GM12864 (cell line): ENCODE data around the gene PLD1.
"Not testable (repeated sequence)": the region's sequence is repeated elsewhere in the genome, so short reads cannot be mapped to it uniquely, and the experiment has no call there.

Experiments used
- DNase-seq: peaks from one replicate; pipeline ENCODE4 v3.0.0-alpha.2; 2011; ENCODE audit warnings: low read depth
- H3K4me3 ChIP-seq: 2 replicates; pipeline ENCODE4 v1.5.1; 2011; ENCODE audit warnings: mild to moderate bottlenecking, low read depth, low read length, control low read depth
- TF ChIP-seq, protein P1 (sequence below): IDR thresholded peaks from 2 replicates; pipeline ENCODE4 v1.5.1; 2011; ENCODE audit warnings: low read depth, mild to moderate bottlenecking, moderate library complexity, low read length, control low read depth, inconsistent platforms; ENCODE audit errors: missing control alignments

PLD1 gene

GRCh38 chr3:171747223-171747920, 62.9 kb downstream of the PLD1 start:
- no peak overlapping the region for H3K4me3 ChIP-seq
- TF ChIP-seq, protein P1, sequence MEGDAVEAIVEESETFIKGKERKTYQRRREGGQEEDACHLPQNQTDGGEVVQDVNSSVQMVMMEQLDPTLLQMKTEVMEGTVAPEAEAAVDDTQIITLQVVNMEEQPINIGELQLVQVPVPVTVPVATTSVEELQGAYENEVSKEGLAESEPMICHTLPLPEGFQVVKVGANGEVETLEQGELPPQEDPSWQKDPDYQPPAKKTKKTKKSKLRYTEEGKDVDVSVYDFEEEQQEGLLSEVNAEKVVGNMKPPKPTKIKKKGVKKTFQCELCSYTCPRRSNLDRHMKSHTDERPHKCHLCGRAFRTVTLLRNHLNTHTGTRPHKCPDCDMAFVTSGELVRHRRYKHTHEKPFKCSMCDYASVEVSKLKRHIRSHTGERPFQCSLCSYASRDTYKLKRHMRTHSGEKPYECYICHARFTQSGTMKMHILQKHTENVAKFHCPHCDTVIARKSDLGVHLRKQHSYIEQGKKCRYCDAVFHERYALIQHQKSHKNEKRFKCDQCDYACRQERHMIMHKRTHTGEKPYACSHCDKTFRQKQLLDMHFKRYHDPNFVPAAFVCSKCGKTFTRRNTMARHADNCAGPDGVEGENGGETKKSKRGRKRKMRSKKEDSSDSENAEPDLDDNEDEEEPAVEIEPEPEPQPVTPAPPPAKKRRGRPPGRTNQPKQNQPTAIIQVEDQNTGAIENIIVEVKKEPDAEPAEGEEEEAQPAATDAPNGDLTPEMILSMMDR, result no peak
- DNase-seq, result no peak

GRCh38 chr3:171746320-171747222, 63.7 kb downstream of the PLD1 start:
- H3K4me3 ChIP-seq, DNase-seq: not testable (repeated sequence)

- TF ChIP-seq, protein P1, result no peak
- H3K4me3 ChIP-seq, result no peak overlapping the region
Observed at GRCh38 chr3:171745577-171746319, 64.5 kb downstream of the PLD1 start.

DNA sequence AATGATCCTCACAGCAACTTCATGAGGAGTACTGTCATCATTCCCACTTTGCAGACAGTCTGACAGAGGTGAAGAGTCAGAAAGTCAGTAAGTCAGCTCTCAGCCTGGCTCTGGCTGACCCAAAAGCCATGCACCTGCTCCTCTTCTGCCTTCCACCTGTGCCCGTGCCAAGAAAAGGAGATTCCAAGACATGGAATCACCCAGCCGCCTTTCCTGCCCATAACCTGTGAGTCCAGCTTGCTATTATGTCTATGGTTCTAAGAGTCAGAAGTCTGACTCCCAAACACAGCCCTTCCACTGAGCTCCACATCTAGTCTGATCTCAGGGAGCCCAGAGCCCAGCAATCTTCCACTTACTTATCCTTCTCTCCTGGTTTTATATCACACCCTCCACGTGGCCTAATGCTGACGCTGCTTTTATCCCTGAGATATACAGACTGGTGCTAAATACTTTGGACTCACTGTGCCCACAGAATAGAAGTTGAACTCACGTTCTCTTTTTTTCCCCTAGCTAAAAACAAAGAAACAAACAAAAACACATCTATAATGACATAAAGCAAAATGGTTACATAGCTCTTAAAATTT, 66.0 kb downstream of the PLD1 start:
- DNase-seq, result no peak
- H3K4me3 ChIP-seq, result no peak overlapping the region
- TF ChIP-seq, protein P1, result no peak

More at GRCh38 chr3:171745577-171746319, 64.5 kb downstream of the PLD1 start:
- DNase-seq, result no peak

DNA sequence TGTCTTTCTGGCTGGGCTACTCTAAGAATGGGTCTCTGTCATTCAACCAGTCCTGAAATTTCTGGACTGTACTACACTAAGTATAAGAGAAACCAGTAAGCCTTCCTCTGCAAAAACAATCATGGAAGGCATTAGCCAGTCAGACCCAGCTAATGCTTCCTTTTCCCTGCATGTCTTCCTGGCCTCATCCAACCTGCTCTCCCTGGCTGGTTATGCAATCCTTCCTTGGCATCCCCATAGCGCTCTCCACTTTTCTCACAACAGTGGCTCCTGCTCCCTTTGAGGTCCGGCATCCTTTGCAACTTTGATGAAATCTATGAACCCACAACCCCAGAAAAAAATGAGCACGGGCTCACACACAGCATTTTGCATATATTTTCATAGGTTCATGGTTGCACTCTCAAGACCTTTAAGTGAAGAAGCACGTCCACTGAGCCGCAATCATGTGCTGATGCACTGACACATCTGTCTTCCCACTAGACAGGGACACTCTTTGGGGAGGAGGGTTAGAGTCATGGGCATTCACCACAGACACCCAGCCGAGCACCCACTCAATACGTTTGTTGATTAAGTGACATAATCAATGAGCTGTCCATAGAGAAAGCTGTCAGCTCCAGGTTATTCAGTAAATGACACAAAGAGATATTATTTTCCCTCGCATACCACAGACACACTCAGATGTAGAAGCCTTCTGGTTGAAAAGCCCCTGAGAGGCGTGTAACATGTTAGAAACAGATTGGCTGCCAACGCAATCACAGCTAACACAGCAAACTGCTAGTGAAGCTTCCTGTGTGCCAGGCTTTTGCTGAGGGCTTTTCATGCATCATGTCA, 66.7 kb downstream of the PLD1 start:
- TF ChIP-seq, protein P1, result no peak
- no peak overlapping the region for H3K4me3 ChIP-seq
- DNase-seq, result no peak

- H3K4me3 ChIP-seq, result no peak overlapping the region
- TF ChIP-seq, protein P1, result no peak
- DNase-seq, result no peak
Observed at GRCh38 chr3:171741377-171741776, 68.9 kb downstream of the PLD1 start.
